BE2C (cell line): ENCODE data around the gene CFAP68.

ENCODE experiments used
- DNase-seq: peaks from one replicate; pipeline ENCODE4 v3.0.0-alpha.2; 2020
- H3K27me3 ChIP-seq: fragments of 250-450 bp; sonication (Bioruptor Pico); 2 replicates; pipeline ENCODE4 v1.5.1; 2020; ENCODE audit warnings: mild to moderate bottlenecking
- H3K36me3 ChIP-seq: fragments of 250-450 bp; sonication (Bioruptor Pico); 2 replicates; pipeline ENCODE4 v1.5.1; 2020; ENCODE audit warnings: mild to moderate bottlenecking
- H3K4me1 ChIP-seq: fragments of 250-450 bp; sonication (Bioruptor Pico); 2 replicates; pipeline ENCODE4 v1.5.1; 2020
- H3K4me3 ChIP-seq: 2 replicates; pipeline ENCODE4 v1.5.1; 2011; ENCODE audit warnings: low read depth, low read length
- H3K9me3 ChIP-seq: fragments of 250-450 bp; sonication (Bioruptor Pico); 2 replicates; pipeline ENCODE4 v1.5.1; 2020
- CTCF ChIP-seq: IDR thresholded peaks from 2 replicates; pipeline ENCODE4 v1.5.1; 2012; ENCODE audit warnings: mild to moderate bottlenecking, low read depth, low read length

CFAP68 gene

GRCh38 chr11:111845276-111846028 lies 33.9 kb upstream of the CFAP68 start:
- Histone ChIP-seq H3K27me3 (no peaks in the 10 kb centered on the region), H3K4me1 (no peaks in the 10 kb centered on the region; the same call in none of the 2 replicates), H3K4me3 (no peak overlapping the region), H3K9me3 (no peaks in the 10 kb centered on the region), H3K36me3 (peaks cover 7% of the 10 kb centered on the region; the same call in 1 of the 2 replicates)
- no peak for TF ChIP-seq CTCF
- DNase-seq = no peak

GRCh38 chr11:111846063-111846462 lies 33.3 kb upstream of the CFAP68 start:
- no peaks in the 10 kb centered on the region; the same call in none of the 2 replicates for H3K4me1 ChIP-seq
- H3K27me3 ChIP-seq = no peaks in the 10 kb centered on the region
- no peak overlapping the region for H3K4me3 ChIP-seq
- peaks cover 7% of the 10 kb centered on the region; the same call in 1 of the 2 replicates for H3K36me3 ChIP-seq
- H3K9me3 ChIP-seq = no peaks in the 10 kb centered on the region
- TF ChIP-seq CTCF = no peak
- no peak for DNase-seq

- TF ChIP-seq CTCF = no peak
- H3K4me3 ChIP-seq = no peak overlapping the region
- H3K27me3 ChIP-seq = no peaks in the 10 kb centered on the region
- no peak for DNase-seq
- H3K9me3 ChIP-seq = no peaks in the 10 kb centered on the region
- H3K4me1 ChIP-seq = no peaks in the 10 kb centered on the region; the same call in 1 of the 2 replicates
- peaks cover 7% of the 10 kb centered on the region; the same call in 1 of the 2 replicates for H3K36me3 ChIP-seq
Observed at GRCh38 chr11:111846636-111847035, 32.7 kb upstream of the CFAP68 start.

- no peak for TF ChIP-seq CTCF
- no peaks in the 10 kb centered on the region for H3K27me3 ChIP-seq
- no peak for DNase-seq
- H3K36me3 ChIP-seq = peaks cover 14% of the 10 kb centered on the region; the same call in 1 of the 2 replicates
- no peak overlapping the region for H3K4me3 ChIP-seq
- no peaks in the 10 kb centered on the region for H3K9me3 ChIP-seq
- H3K4me1 ChIP-seq = no peaks in the 10 kb centered on the region; the same call in 1 of the 2 replicates
Observed at GRCh38 chr11:111849631-111850030, 29.7 kb upstream of the CFAP68 start.

GRCh38 chr11:111851067-111851466 lies 28.3 kb upstream of the CFAP68 start:
- H3K9me3 ChIP-seq = no peaks in the 10 kb centered on the region
- peaks cover 19% of the 10 kb centered on the region for H3K36me3 ChIP-seq
- TF ChIP-seq CTCF = no peak

GRCh38 chr11:111851636-111852035 lies 27.7 kb upstream of the CFAP68 start:
- DNase-seq = no peak
- no peaks in the 10 kb centered on the region for H3K27me3 ChIP-seq
- H3K4me1 ChIP-seq = no peaks in the 10 kb centered on the region; the same call in 1 of the 2 replicates
- peaks cover 19% of the 10 kb centered on the region for H3K36me3 ChIP-seq
- H3K9me3 ChIP-seq = no peaks in the 10 kb centered on the region
- TF ChIP-seq CTCF = peak; percentile 59
- no peak overlapping the region for H3K4me3 ChIP-seq

More at GRCh38 chr11:111851067-111851466, 28.3 kb upstream of the CFAP68 start:
- no peaks in the 10 kb centered on the region for H3K27me3 ChIP-seq
- no peaks in the 10 kb centered on the region; the same call in 1 of the 2 replicates for H3K4me1 ChIP-seq
- no peak overlapping the region for H3K4me3 ChIP-seq
- no peak for DNase-seq
